HepG2 (cell line): ENCODE measurements around the gene XPNPEP3.

Experiments
- ETV6 ChIP-seq: sonication (generic); formaldehyde crosslinking; conservative IDR thresholded peaks from 2 replicates; pipeline ENCODE4 v1.4.0; 2020; ENCODE audit warnings: missing genetic modification reagents
- HOXA9 ChIP-seq: sonication (generic); formaldehyde crosslinking; IDR thresholded peaks from 2 replicates; pipeline ENCODE4 v1.8.1; 2022; ENCODE audit warnings: missing genetic modification reagents, mild to moderate bottlenecking, moderate library complexity, borderline replicate concordance
- MTA1 ChIP-seq: sonication (generic); formaldehyde crosslinking; IDR thresholded peaks from 2 replicates; pipeline ENCODE4 v1.4.0; 2020; ENCODE audit warnings: missing genetic modification reagents, mild to moderate bottlenecking, borderline replicate concordance
- MYC ChIP-seq: sonication (generic); formaldehyde crosslinking; IDR thresholded peaks from 2 replicates; pipeline ENCODE4 v1.9.0; 2021; ENCODE audit warnings: missing genetic modification reagents, borderline replicate concordance
- POLR2A ChIP-seq, 2 experiments: IDR thresholded peaks; 2 replicates each; pipeline ENCODE4 v1.6.1; 2011; ENCODE audit warnings: low read depth in 2 of 2, low read length in 2 of 2, mild to moderate bottlenecking in 1 of 2, moderate library complexity in 1 of 2; ENCODE audit not compliant: insufficient read depth in 1 of 2
- RORA ChIP-seq: sonication (generic); formaldehyde crosslinking; IDR thresholded peaks from 2 replicates; pipeline ENCODE4 v1.5.0; 2020; ENCODE audit warnings: mild to moderate bottlenecking, missing genetic modification reagents, moderate library complexity
- SIN3A ChIP-seq: IDR thresholded peaks from 2 replicates; pipeline ENCODE4 v1.6.1; 2011; ENCODE audit warnings: low read depth, mild to moderate bottlenecking, control low read depth, low read length, borderline replicate concordance
- YEATS2 ChIP-seq: sonication (generic); formaldehyde crosslinking; IDR thresholded peaks from 2 replicates; pipeline ENCODE4 v1.4.0; 2020; ENCODE audit warnings: missing genetic modification reagents, borderline replicate concordance
- ZBTB38 ChIP-seq: sonication (generic); formaldehyde crosslinking; IDR thresholded peaks from 2 replicates; pipeline ENCODE4 v1.5.1; 2020; ENCODE audit warnings: mild to moderate bottlenecking, missing genetic modification reagents
- TF ChIP-seq, protein P1 (sequence below): sonication (generic); formaldehyde crosslinking; IDR thresholded peaks from 2 replicates; pipeline ENCODE4 v1.4.0; 2020; ENCODE audit warnings: mild to moderate bottlenecking, missing genetic modification reagents, borderline replicate concordance
- TF ChIP-seq, protein P2 (sequence below): sonication (generic); formaldehyde crosslinking; IDR thresholded peaks from 2 replicates; pipeline ENCODE4 v1.8.0; 2022; ENCODE audit warnings: missing genetic modification reagents, low read depth, mild to moderate bottlenecking, borderline replicate concordance

DNA sequence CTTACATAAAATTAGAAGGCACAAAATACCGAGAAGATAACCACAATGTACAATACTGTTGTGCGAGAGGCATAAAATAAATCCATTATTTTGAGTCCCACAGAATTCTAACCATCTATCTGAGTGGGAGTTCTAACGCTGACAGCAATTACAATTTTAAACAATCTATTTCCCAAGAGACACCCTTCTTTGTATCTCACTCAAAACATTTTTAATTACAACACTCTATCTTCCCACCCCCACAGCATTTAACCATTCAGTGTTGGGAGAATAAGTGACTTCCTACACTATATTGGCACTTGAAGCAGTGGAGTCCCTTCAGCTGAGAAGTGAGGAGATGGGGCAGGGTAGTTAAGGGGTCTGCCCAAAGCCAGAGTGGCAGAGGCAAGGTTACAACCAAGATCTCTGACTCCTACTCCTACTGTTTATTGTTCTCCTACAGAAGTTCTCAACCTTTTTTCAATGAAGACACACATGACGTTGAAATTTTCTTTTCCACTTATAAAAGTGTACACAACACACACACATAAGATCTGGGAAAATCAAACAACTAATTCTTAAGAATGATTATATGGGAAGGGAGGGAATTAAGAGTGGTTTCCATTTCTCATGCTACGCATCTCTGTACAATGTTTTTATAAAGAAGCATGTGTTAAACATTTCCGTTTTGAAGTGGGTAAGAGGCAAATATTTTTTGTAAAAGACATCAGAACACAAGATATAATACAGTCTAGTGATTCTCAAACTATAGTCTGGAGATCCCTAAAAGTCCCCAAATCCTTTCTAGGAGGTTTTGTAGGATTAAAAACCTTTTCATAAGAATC is 48.7 kb upstream of the XPNPEP3 start:
- no peak for TF ChIP-seq HOXA9
- no peak for TF ChIP-seq SIN3A
- TF ChIP-seq, protein P1, sequence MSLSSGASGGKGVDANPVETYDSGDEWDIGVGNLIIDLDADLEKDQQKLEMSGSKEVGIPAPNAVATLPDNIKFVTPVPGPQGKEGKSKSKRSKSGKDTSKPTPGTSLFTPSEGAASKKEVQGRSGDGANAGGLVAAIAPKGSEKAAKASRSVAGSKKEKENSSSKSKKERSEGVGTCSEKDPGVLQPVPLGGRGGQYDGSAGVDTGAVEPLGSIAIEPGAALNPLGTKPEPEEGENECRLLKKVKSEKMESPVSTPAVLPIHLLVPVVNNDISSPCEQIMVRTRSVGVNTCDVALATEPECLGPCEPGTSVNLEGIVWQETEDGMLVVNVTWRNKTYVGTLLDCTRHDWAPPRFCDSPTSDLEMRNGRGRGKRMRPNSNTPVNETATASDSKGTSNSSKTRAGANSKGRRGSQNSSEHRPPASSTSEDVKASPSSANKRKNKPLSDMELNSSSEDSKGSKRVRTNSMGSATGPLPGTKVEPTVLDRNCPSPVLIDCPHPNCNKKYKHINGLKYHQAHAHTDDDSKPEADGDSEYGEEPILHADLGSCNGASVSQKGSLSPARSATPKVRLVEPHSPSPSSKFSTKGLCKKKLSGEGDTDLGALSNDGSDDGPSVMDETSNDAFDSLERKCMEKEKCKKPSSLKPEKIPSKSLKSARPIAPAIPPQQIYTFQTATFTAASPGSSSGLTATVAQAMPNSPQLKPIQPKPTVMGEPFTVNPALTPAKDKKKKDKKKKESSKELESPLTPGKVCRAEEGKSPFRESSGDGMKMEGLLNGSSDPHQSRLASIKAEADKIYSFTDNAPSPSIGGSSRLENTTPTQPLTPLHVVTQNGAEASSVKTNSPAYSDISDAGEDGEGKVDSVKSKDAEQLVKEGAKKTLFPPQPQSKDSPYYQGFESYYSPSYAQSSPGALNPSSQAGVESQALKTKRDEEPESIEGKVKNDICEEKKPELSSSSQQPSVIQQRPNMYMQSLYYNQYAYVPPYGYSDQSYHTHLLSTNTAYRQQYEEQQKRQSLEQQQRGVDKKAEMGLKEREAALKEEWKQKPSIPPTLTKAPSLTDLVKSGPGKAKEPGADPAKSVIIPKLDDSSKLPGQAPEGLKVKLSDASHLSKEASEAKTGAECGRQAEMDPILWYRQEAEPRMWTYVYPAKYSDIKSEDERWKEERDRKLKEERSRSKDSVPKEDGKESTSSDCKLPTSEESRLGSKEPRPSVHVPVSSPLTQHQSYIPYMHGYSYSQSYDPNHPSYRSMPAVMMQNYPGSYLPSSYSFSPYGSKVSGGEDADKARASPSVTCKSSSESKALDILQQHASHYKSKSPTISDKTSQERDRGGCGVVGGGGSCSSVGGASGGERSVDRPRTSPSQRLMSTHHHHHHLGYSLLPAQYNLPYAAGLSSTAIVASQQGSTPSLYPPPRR (CRISPR knock-in tag): no peak
- TF ChIP-seq ETV6 (CRISPR knock-in tag): no peak
- no peak for TF ChIP-seq ZBTB38 (CRISPR knock-in tag)
- TF ChIP-seq YEATS2 (CRISPR knock-in tag): no peak
- no peak for TF ChIP-seq MYC
- TF ChIP-seq, protein P2, sequence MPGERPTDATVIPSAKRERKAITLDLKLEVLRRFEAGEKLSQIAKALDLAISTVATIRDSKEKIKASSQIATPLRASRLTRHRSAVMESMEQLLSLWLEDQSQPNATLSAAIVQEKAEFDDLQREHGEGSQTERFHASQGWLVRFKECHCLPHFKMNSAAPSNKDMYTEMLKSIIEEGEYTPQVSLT: no peak
- no peak for TF ChIP-seq RORA (CRISPR knock-in tag)
- TF ChIP-seq POLR2A (IDR thresholded peaks at IDR 0.05; ENCODE audit: insufficient read depth in 1 of 2, low read depth in 2 of 2, low read length in 2 of 2): no peak
- no peak for TF ChIP-seq MTA1 (CRISPR knock-in tag)
